HT-29 (cell line): ENCODE measurements around the gene ASTN2. TPM values are rescaled to one million over a fixed set of nuclear protein-coding genes. Genes with fewer than 3 reads are reported as not detected.

Experiments
- DNase-seq: peaks from one replicate; pipeline ENCODE4 v3.0.0-alpha.2; 2015; ENCODE audit warnings: low spot score
- total RNA-seq: library from RNA; depleted of rRNA; stranded (reverse); fragments of >200 nt; shearing (Covaris generic); gene quantifications from 2 replicates; pipeline ENCODE4 v1.2.3, GENCODE V29; 2014

Gene ASTN2
- total RNA-seq, 1 experiment from 2014 or later, result 4.0 TPM

DNA sequence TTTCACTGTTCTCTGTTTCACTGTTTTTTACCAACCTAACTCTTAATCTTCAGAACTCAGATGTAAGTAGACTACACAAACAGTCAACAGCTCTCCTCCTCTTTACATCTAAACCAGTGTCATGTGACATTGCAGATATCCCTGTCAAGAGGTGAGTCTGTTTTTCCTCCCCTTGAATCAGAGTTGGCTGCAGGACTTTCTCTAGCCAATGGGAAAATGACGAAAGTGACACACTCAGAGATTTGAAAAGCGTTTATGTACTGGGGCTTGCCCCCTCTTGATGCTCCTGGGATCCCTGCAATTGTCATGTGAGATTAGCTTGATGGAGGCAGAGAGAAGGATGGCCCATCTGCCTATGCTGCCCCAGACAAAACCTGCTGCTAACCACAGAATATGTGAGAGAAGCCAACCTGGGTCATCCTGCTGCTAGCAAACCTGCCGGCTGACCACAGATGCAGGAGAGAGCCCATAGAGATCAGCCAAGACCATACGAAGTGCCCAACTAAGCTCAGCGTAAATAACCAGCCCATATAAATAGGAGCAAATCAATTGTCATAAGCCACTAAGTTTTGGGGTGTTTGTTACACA lies 111.1 kb downstream of the ASTN2 start:
- no peak for DNase-seq

DNA sequence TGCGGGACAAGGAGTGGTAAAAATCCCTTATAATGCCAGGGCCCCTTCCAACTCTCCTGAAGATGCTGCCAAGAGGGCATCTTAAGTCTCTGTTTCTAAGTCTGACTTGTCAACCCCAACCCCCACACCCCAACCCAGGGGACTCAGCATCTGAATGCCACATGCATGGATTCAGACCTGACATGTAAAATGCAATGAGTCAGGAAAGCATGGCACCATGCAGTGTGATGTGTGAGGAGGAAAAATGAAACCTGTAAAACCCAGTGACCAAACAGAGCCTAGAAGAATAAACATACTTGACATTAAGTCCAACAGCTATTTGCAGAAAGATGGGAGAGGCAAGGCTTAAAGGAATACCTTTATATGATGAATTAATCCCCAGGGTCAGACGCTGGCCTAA lies 112.4 kb downstream of the ASTN2 start:
- no peak for DNase-seq

- DNase-seq, result no peak
Observed at GRCh38 chr9:117300371-117301110, 114.3 kb downstream of the ASTN2 start.

GRCh38 chr9:117296453-117296852 lies 118.4 kb downstream of the ASTN2 start:
- no peak for DNase-seq

DNA sequence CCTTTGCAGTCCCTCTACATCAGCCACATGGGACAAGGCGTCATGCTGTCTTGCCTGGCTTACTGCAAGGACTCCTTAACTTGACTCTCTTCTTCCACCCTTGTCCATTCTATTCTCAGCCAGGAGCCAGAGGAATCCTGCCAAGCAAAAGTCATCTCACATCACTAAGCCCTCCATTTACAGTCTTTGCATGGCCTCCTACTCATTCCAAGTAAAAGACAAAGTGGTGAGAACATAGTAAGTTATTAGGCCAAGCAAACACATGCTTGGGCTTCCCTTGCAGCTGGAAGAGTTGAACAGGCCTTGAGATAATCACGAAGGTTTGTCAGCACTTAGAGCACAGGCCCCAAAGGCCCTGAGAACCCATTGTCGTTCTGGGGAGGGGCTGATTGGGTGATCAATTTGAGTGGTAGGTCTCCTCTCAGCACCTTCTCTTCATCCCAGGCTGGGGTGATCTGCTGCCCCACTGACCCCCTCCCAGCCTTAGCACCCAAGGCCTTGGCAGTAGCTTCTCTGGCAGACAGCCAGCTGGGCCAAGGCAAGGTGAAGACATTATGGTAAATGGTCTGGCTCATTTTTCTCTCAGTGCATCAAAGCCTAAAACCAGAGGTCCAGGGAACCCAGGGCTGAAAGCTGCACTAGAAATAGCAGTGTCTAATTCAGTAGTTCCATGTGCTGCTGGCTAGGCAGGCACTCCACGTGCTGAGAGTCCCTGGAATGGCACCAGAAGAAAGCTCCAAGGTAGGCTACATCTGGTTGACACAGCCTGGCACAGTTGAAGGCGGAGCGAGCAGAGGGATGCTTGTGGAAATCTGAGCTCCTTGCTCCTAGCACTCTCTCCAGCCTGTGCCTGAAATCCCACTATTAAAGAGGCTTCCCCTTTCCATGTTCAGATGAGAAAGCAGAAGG lies 121.4 kb downstream of the ASTN2 start:
- no peak for DNase-seq

- DNase-seq, result no peak
Observed at GRCh38 chr9:117290856-117291622, 123.8 kb downstream of the ASTN2 start.

- DNase-seq, result no peak
Observed at GRCh38 chr9:117290306-117290840, 124.5 kb downstream of the ASTN2 start.

- no peak for DNase-seq
Observed at GRCh38 chr9:117286245-117286644, 128.6 kb downstream of the ASTN2 start.

GRCh38 chr9:117284414-117284813 lies 130.4 kb downstream of the ASTN2 start:
- no peak for DNase-seq

DNA sequence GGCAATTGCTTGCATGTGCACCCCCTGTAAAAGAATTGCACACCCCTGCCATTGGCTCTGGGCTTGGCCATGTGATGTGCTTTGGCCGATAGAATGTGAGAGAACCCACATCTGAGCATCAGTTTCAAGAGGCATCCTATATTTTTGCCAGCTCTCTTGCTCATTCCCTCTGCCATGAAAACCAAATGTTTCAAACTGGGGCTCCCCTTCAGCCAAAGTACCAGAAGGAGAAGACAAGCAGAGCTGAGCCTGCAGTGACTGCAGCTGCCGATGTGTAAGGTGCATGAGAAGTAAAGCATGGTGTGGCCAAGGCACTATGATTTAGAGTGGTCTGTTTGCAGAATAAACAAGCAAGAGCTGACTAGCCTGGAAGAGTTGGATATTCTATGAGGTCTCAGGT lies 132.3 kb downstream of the ASTN2 start:
- DNase-seq, result no peak

GRCh38 chr9:117278471-117279035 lies 136.3 kb downstream of the ASTN2 start:
- no peak for DNase-seq

DNA sequence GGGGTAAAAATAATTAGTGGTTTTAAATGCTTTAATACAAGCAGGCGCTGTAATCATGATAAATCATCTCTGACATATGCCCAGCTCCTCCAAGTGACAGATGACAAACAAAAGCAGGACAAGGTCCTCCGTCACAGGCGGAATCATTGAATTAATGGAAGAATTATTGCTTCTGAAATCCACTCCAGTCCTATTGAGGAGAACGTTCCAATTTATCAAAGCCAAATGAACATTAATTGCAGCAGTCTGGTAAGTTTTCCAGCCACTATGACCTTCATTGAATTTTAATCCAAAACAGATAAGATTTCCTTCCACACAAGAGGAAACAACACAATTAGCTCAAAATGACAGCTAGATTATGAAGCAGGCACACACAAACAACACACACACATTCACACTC lies 136.8 kb downstream of the ASTN2 start:
- no peak for DNase-seq

DNA sequence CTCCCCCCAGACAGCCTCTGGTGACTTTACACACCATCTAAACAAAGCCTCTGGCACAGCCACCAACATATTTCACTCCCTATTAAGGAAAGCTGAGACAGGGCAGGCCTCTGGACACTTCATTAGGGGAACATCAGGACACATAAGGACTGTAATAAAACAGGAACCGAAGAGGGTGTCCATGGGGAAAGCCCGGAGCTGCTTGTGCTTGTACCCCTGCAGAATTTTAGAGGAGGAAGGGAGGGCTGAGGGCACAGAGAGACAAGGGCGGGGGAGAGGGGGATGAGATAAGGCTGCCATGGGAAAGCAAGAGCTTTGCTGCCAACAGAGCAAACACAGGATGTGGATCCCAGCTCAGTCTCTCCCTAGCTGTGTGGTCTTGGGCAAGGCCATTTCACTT lies 138.4 kb downstream of the ASTN2 start:
- no peak for DNase-seq

- DNase-seq, result no peak
Observed at GRCh38 chr9:117273612-117274011, 141.2 kb downstream of the ASTN2 start.

- no peak for DNase-seq
Observed at GRCh38 chr9:117268847-117269446, 145.9 kb downstream of the ASTN2 start.

GRCh38 chr9:117266855-117267497 lies 147.9 kb downstream of the ASTN2 start:
- DNase-seq, result no peak

DNA sequence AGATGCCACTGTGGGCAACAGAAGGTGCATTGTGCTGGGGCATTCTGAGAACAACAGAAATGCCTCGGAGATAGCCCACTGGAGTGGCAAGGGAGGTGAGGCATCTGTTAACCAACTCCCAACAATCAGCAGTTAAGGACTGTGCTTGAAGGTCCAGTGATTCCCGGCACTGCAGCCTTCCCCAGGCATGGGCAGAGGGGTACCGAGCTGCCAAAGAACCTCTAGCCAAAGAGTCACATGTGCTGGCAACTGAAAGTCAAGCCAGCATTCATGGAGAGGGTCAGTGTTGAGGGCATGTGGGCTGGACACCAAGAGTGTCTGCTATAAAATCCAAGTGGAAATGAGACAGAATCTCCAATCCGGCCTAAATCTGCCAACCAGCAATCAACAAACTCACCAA lies 149.6 kb downstream of the ASTN2 start:
- DNase-seq, result no peak

DNA sequence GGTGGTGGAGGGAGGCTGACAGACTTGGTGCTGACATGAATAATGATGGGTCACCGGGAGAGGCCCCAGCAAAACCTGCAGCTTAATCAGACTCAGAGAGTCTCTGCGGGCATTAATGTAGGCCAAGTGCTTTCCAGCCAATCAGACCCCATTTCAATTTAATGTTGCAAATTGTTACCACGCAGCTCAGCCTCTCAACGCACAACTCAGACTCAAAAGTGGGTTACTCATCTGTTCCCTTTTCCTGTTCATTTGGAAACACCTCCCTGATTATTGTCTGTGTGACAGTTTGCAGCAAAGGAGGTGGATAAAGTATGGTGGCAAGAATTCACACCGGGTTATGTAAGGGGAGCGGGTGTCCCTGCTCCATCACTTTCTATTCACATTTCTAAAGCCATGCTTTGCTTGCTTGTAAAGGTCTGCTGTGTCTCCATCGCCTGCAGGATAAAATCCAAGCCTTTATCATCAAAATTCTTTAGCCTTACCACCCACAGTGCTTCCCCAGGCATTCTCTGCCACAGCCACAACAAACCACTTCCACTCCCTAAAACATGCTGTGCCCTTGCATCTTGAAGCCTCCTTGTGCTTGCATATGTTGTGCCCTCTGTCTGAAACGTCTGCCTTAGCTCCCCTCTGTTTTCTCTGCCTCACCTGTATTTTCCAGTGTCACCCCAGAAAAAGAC lies 156.5 kb downstream of the ASTN2 start:
- no peak for DNase-seq

- DNase-seq, result no peak
Observed at GRCh38 chr9:117253261-117253660, 161.6 kb downstream of the ASTN2 start.
